GM23338 (cell line): ENCODE measurements around the gene FOXN1.
"Not testable (repeated sequence)": the region's sequence is repeated elsewhere in the genome, so short reads cannot be mapped to it uniquely, and the experiment has no call there.

Source experiments
- CREB1 ChIP-seq: fragments of 250-450 bp; sonication (Bioruptor Pico); IDR thresholded peaks from 2 replicates; pipeline ENCODE4 v1.5.0; 2020; ENCODE audit warnings: low read depth, mild to moderate bottlenecking, moderate library complexity
- EZH2 ChIP-seq: fragments of 200-600 bp; sonication (generic); IDR thresholded peaks from one replicate; pipeline ENCODE4 v1.8.0; 2017; ENCODE audit warnings: antibody characterized with exemption, mild to moderate bottlenecking, low read depth; ENCODE audit not compliant: unreplicated experiment
- EZH2phosphoT487 ChIP-seq: fragments of 200-600 bp; sonication (generic); IDR thresholded peaks from one replicate; pipeline ENCODE4 v1.8.1; 2018; ENCODE audit warnings: antibody characterized with exemption; ENCODE audit not compliant: unreplicated experiment
- JUNB ChIP-seq: IDR thresholded peaks from one replicate; pipeline ENCODE4 v1.6.1; 2016; ENCODE audit warnings: antibody characterized with exemption; ENCODE audit not compliant: unreplicated experiment
- NANOG ChIP-seq: IDR thresholded peaks from 2 replicates; pipeline ENCODE4 v1.6.1; 2016; ENCODE audit warnings: antibody characterized with exemption, borderline replicate concordance
- POLR2AphosphoS5 ChIP-seq: IDR thresholded peaks from 2 replicates; pipeline ENCODE4 v1.6.1; 2016; ENCODE audit warnings: antibody characterized with exemption, low read depth
- STAT1 ChIP-seq: IDR thresholded peaks from one replicate; pipeline ENCODE4 v1.6.1; 2016; ENCODE audit warnings: antibody characterized with exemption; ENCODE audit not compliant: unreplicated experiment
- ZNF114 ChIP-seq: fragments of 250-450 bp; sonication (Bioruptor Pico); IDR thresholded peaks from 2 replicates; pipeline ENCODE4 v1.5.0; 2020; ENCODE audit warnings: mild to moderate bottlenecking, moderate library complexity
- ZNF331 ChIP-seq: fragments of 250-450 bp; sonication (Bioruptor Pico); IDR thresholded peaks from 2 replicates; pipeline ENCODE4 v1.5.0; 2020; ENCODE audit warnings: low read depth, mild to moderate bottlenecking, moderate library complexity
- TF ChIP-seq, protein P1 (sequence below), 2 experiments: fragments of 200-600 bp in 1 of 2; sonication (generic) in 1 of 2; conservative IDR thresholded peaks; 2 replicates each; pipeline versions ENCODE4 v1.5.1 to v1.6.1; 2016 to 2017; ENCODE audit warnings: antibody characterized with exemption in 2 of 2, low read depth in 2 of 2, mild to moderate bottlenecking in 2 of 2, moderate library complexity in 1 of 2
- TF ChIP-seq, protein P2 (sequence below): IDR thresholded peaks from one replicate; pipeline ENCODE4 v1.6.1; 2018; ENCODE audit warnings: antibody characterized with exemption; ENCODE audit not compliant: unreplicated experiment
- TF ChIP-seq, protein P3 (sequence below): IDR thresholded peaks from 2 replicates; pipeline ENCODE4 v1.6.1; 2016; ENCODE audit warnings: antibody characterized with exemption

DNA sequence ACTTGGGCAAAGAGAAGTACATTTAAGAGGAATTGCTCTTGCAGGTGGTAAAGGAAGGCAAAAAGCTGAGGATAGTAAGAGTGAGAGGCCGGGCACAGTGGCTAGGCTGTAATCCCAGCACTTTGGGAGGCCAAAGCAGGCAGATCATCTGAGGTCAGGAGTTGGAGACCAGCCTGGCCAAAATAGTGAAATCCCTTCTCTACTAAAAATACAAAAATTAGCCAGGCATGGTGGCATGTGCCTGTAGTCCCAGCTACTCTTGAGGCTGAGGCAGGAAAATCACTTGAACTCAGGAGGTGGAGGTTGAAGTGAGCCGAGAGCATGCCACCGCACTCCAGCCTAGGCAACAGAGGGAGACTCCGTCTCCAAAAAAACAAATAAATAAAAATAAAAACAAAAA, 16.1 kb downstream of the FOXN1 start:
- TF ChIP-seq, protein P1, sequence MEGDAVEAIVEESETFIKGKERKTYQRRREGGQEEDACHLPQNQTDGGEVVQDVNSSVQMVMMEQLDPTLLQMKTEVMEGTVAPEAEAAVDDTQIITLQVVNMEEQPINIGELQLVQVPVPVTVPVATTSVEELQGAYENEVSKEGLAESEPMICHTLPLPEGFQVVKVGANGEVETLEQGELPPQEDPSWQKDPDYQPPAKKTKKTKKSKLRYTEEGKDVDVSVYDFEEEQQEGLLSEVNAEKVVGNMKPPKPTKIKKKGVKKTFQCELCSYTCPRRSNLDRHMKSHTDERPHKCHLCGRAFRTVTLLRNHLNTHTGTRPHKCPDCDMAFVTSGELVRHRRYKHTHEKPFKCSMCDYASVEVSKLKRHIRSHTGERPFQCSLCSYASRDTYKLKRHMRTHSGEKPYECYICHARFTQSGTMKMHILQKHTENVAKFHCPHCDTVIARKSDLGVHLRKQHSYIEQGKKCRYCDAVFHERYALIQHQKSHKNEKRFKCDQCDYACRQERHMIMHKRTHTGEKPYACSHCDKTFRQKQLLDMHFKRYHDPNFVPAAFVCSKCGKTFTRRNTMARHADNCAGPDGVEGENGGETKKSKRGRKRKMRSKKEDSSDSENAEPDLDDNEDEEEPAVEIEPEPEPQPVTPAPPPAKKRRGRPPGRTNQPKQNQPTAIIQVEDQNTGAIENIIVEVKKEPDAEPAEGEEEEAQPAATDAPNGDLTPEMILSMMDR (conservative IDR thresholded peaks at IDR 0.05; ENCODE audit: low read depth in 2 of 2), result not testable (repeated sequence)
- TF ChIP-seq, protein P2, sequence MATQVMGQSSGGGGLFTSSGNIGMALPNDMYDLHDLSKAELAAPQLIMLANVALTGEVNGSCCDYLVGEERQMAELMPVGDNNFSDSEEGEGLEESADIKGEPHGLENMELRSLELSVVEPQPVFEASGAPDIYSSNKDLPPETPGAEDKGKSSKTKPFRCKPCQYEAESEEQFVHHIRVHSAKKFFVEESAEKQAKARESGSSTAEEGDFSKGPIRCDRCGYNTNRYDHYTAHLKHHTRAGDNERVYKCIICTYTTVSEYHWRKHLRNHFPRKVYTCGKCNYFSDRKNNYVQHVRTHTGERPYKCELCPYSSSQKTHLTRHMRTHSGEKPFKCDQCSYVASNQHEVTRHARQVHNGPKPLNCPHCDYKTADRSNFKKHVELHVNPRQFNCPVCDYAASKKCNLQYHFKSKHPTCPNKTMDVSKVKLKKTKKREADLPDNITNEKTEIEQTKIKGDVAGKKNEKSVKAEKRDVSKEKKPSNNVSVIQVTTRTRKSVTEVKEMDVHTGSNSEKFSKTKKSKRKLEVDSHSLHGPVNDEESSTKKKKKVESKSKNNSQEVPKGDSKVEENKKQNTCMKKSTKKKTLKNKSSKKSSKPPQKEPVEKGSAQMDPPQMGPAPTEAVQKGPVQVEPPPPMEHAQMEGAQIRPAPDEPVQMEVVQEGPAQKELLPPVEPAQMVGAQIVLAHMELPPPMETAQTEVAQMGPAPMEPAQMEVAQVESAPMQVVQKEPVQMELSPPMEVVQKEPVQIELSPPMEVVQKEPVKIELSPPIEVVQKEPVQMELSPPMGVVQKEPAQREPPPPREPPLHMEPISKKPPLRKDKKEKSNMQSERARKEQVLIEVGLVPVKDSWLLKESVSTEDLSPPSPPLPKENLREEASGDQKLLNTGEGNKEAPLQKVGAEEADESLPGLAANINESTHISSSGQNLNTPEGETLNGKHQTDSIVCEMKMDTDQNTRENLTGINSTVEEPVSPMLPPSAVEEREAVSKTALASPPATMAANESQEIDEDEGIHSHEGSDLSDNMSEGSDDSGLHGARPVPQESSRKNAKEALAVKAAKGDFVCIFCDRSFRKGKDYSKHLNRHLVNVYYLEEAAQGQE, result not testable (repeated sequence)
- not testable (repeated sequence) for TF ChIP-seq EZH2; POLR2AphosphoS5; JUNB; ZNF331 (CRISPR knock-in tag); EZH2phosphoT487; CREB1 (CRISPR knock-in tag); ZNF114 (CRISPR knock-in tag); STAT1; NANOG
- TF ChIP-seq, protein P3, sequence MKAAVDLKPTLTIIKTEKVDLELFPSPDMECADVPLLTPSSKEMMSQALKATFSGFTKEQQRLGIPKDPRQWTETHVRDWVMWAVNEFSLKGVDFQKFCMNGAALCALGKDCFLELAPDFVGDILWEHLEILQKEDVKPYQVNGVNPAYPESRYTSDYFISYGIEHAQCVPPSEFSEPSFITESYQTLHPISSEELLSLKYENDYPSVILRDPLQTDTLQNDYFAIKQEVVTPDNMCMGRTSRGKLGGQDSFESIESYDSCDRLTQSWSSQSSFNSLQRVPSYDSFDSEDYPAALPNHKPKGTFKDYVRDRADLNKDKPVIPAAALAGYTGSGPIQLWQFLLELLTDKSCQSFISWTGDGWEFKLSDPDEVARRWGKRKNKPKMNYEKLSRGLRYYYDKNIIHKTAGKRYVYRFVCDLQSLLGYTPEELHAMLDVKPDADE, result not testable (repeated sequence)
